ENCODE results near the gene NDUFA7. TPM values are rescaled to one million over a fixed set of nuclear protein-coding genes. Genes with fewer than 3 reads are reported as not detected.
A peak's percentile ranks its signal among the peaks of the same experiment; 100 is the strongest.
"Not testable (repeated sequence)": the region's sequence is repeated elsewhere in the genome, so short reads cannot be mapped to it uniquely, and the experiment has no call there.

NDUFA7 gene
- polyA plus RNA-seq, 2 of the 4 experiments (the other 2 are of a cell fraction) = 29.7 to 40.2 TPM

DNA sequence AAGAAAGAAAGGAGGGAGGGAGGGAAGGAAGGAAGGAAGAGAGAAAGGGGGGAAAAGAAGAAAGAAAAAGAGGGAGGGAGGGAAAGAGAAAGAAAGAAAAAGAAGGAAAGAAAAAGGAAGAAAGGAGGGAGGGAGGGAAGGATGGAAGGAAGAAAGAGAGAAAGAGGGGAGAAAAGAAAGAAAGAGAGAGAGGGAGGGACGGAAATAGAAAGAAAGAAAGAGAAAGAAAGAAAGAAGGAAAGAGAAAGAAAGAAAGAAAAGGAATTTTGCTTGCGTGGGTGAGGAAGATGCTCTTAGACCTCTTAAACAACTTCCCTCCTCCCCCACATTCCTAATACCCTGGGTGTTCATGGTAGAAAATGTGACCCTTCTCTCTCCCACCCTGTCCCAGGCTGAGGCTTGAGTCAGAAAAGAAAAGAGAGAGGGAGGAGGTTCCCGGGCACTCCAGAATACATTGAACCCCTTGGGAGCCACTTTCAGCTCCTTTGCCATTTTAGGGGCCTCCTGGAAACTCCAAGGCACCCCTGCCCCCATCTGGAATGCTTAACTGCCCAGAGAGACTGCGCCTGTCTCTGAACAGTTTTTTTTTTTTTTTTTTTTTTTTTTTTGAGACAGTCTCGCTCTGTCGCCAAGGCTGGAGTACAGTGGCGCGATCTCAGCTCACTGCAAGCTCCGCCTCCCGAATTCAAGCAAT lies 31.1 kb upstream of the NDUFA7 start:
- Histone ChIP-seq H3K27ac (peak overlapping the region; percentile 44 to 48; a peak in 3 of 6 replicates), H3K4me2 (peak overlapping the region; percentile 55), H3K4me3 (no peak overlapping the region), H3K4me1 (peaks cover 41% of the 10 kb centered on the region), H3K9me3 (no peaks in the 10 kb centered on the region)
- no peak for TF ChIP-seq POLR2AphosphoS2 (conservative IDR thresholded peaks at IDR 0.05; ENCODE audit: low read length)
- TF ChIP-seq CHD4 (IDR thresholded peaks at IDR 0.05; ENCODE audit: borderline replicate concordance) = no peak
- TF ChIP-seq CEBPB (IDR thresholded peaks at IDR 0.05) = no peak
- TF ChIP-seq, protein P1, sequence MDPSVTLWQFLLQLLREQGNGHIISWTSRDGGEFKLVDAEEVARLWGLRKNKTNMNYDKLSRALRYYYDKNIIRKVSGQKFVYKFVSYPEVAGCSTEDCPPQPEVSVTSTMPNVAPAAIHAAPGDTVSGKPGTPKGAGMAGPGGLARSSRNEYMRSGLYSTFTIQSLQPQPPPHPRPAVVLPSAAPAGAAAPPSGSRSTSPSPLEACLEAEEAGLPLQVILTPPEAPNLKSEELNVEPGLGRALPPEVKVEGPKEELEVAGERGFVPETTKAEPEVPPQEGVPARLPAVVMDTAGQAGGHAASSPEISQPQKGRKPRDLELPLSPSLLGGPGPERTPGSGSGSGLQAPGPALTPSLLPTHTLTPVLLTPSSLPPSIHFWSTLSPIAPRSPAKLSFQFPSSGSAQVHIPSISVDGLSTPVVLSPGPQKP (IDR thresholded peaks at IDR 0.05; ENCODE audit: low read depth, low read length) = no peak
- TF ChIP-seq RCOR1 (IDR thresholded peaks at IDR 0.05; ENCODE audit: low read depth, low read length) = no peak
- TF ChIP-seq ESRRA (IDR thresholded peaks at IDR 0.05; ENCODE audit: borderline replicate concordance, low read length) = no peak
- TF ChIP-seq ZSCAN20 (CRISPR knock-in tag; IDR thresholded peaks at IDR 0.05) = no peak
- TF ChIP-seq SREBF2 (IDR thresholded peaks at IDR 0.05) = no peak
- no peak for TF ChIP-seq HDAC2 (IDR thresholded peaks at IDR 0.05)
- TF ChIP-seq PBX3 (IDR thresholded peaks at IDR 0.05) = no peak
- TF ChIP-seq EP300 (IDR thresholded peaks at IDR 0.05) = no peak
- TF ChIP-seq, protein P2, sequence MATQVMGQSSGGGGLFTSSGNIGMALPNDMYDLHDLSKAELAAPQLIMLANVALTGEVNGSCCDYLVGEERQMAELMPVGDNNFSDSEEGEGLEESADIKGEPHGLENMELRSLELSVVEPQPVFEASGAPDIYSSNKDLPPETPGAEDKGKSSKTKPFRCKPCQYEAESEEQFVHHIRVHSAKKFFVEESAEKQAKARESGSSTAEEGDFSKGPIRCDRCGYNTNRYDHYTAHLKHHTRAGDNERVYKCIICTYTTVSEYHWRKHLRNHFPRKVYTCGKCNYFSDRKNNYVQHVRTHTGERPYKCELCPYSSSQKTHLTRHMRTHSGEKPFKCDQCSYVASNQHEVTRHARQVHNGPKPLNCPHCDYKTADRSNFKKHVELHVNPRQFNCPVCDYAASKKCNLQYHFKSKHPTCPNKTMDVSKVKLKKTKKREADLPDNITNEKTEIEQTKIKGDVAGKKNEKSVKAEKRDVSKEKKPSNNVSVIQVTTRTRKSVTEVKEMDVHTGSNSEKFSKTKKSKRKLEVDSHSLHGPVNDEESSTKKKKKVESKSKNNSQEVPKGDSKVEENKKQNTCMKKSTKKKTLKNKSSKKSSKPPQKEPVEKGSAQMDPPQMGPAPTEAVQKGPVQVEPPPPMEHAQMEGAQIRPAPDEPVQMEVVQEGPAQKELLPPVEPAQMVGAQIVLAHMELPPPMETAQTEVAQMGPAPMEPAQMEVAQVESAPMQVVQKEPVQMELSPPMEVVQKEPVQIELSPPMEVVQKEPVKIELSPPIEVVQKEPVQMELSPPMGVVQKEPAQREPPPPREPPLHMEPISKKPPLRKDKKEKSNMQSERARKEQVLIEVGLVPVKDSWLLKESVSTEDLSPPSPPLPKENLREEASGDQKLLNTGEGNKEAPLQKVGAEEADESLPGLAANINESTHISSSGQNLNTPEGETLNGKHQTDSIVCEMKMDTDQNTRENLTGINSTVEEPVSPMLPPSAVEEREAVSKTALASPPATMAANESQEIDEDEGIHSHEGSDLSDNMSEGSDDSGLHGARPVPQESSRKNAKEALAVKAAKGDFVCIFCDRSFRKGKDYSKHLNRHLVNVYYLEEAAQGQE (IDR thresholded peaks at IDR 0.05) = no peak
- no peak for TF ChIP-seq FOXS1 (CRISPR knock-in tag; IDR thresholded peaks at IDR 0.05)
- no peak for TF ChIP-seq FOSB (CRISPR knock-in tag; IDR thresholded peaks at IDR 0.05)
- no peak for TF ChIP-seq MAZ (IDR thresholded peaks at IDR 0.05; ENCODE audit: borderline replicate concordance, low read depth, low read length)
- no peak for TF ChIP-seq BCL3 (IDR thresholded peaks at IDR 0.05)
- no peak for TF ChIP-seq CBX2 (IDR thresholded peaks at IDR 0.05; ENCODE audit: borderline replicate concordance, low read depth)
- TF ChIP-seq ATOH8 (CRISPR knock-in tag; IDR thresholded peaks at IDR 0.05; ENCODE audit: low read depth) = no peak
- no peak for TF ChIP-seq FOSL2 (IDR thresholded peaks at IDR 0.05)
- TF ChIP-seq FOSL2 (CRISPR knock-in tag; IDR thresholded peaks at IDR 0.05) = no peak
- POLR2A ChIA-PET = interaction anchor here (0.6 to 0.7 kb wide), 3 partner anchors 17 to 241 kb away, joined by 3 to 7 read pairs (median 3); no protein-coding TSS in a partner anchor
- WGBS (ENCODE audit: missing lambda C conversion rate) = 56% methylated on average over 10 of the region's 10 CpGs
- CTCF ChIA-PET = interaction anchor here (1.0 to 5.0 kb wide), 13 partner anchors 10 to 230 kb away, joined by 3 to 71 read pairs (median 15); partner anchors contain the start of genes ANGPTL4, KANK3, MARCHF2 and RAB11B
- DNase-seq (ENCODE audit: low read depth in 1 of 2, low spot score in 1 of 2) (no peak), FAIRE-seq (no peak), ATAC-seq (no peak)

- H3K4me2 ChIP-seq; POLR2A ChIA-PET; FAIRE-seq; H3K9me3 ChIP-seq; DNase-seq (ENCODE audit: low read depth in 1 of 2, low spot score in 1 of 2); H3K27ac ChIP-seq; H3K4me3 ChIP-seq; ATAC-seq: not testable (repeated sequence)
- WGBS (ENCODE audit: missing lambda C conversion rate) = 61% methylated on average over 8 of the region's 8 CpGs
- peaks cover 23% of the 10 kb centered on the region for H3K4me1 ChIP-seq
- CTCF ChIA-PET = interaction anchor here (0.8 to 2.3 kb wide), 5 partner anchors 10 to 48 kb away, joined by 3 to 8 read pairs (median 5); no protein-coding TSS in a partner anchor
These were observed 28.6 kb upstream of the NDUFA7 start for GRCh38 chr19:8349629-8350372.

All from A549 (cell line).